ENCODE results near the gene IL1RAPL2.

The IL1RAPL2 gene

DNA sequence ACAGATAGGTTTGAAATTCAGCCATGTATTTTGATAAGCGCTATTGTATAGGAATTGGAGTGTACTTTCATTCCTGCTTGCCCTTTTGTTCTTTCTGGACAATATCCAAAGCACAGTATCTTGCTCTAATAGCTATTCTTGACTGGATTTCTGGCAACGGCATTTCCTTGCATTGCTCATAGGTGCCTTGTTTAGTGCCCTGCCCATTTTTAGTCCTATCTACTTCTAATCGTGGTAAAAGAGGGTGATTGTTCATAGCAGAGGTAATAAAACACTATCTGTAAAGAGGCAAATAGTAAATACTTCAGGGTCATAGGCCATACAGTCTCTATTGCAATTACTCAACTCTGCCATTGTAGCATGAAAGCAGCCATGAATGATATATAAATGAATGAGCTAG, 155.9 kb downstream of the IL1RAPL2 start:
- TF ChIP-seq CTCF (IDR thresholded peaks at IDR 0.05; ENCODE audit: insufficient read depth, low read length, poor library complexity, severe bottlenecking), result no peak
- TF ChIP-seq EZH2phosphoT487 (conservative IDR thresholded peaks at IDR 0.05; ENCODE audit: low read length), result no peak
- Histone ChIP-seq H3K27me3 (ENCODE audit: low read length) (no peaks in the 10 kb centered on the region), H3K79me2 (ENCODE audit: insufficient read depth, low read length) (no peaks in the 10 kb centered on the region), H3K27ac (ENCODE audit: low read depth, low read length) (no peak overlapping the region), H3K9ac (ENCODE audit: low read length) (no peak overlapping the region), H4K20me1 (ENCODE audit: low read depth, low read length) (no peaks in the 10 kb centered on the region), H3K36me3 (ENCODE audit: low read length) (no peaks in the 10 kb centered on the region), H3K4me2 (ENCODE audit: low read depth, low read length, poor library complexity, severe bottlenecking) (no peak overlapping the region), H3F3A (ENCODE audit: insufficient read depth) (no peaks in the 10 kb centered on the region), H3K4me3 (ENCODE audit: insufficient read depth, low read length, poor library complexity, severe bottlenecking) (no peak overlapping the region), H2AFZ (ENCODE audit: low read depth, low read length, severe bottlenecking) (no peak overlapping the region), H3K9me3 (ENCODE audit: insufficient read depth, low read length) (no peaks in the 10 kb centered on the region), H3K9me2 (replicated peaks; ENCODE audit: insufficient read depth, low read length) (no peaks in the 10 kb centered on the region)

DNA sequence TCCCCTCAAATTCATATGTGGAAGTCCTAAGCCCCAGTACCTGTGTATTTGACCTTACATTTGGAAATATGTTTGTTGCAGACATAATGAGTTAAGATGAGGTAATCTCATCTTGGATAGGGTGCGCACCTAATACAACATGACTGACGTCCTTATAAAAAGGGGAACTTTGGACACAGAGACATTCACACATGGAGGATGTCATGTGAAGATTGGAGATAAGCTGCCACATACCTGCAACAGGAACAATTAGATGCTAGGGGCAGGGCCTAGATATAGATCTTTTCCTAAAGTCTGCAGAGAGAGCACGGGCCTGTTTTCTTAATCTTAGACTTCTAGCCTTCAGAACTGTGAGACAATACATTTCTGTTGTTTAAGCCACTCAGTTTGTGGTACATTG, 162.5 kb downstream of the IL1RAPL2 start:
- Histone ChIP-seq H3K79me2 (ENCODE audit: insufficient read depth, low read length) (no peaks in the 10 kb centered on the region), H3K36me3 (ENCODE audit: low read length) (no peaks in the 10 kb centered on the region), H3K9ac (ENCODE audit: low read length) (no peak overlapping the region), H2AFZ (ENCODE audit: low read depth, low read length, severe bottlenecking) (no peak overlapping the region), H3K9me2 (replicated peaks; ENCODE audit: insufficient read depth, low read length) (no peaks in the 10 kb centered on the region), H4K20me1 (ENCODE audit: low read depth, low read length) (no peaks in the 10 kb centered on the region), H3K4me2 (ENCODE audit: low read depth, low read length, poor library complexity, severe bottlenecking) (no peak overlapping the region), H3K27ac (ENCODE audit: low read depth, low read length) (no peak overlapping the region), H3F3A (ENCODE audit: insufficient read depth) (no peaks in the 10 kb centered on the region), H3K4me3 (ENCODE audit: insufficient read depth, low read length, poor library complexity, severe bottlenecking) (no peak overlapping the region), H3K9me3 (ENCODE audit: insufficient read depth, low read length) (no peaks in the 10 kb centered on the region), H3K27me3 (ENCODE audit: low read length) (no peaks in the 10 kb centered on the region)
- TF ChIP-seq CTCF (IDR thresholded peaks at IDR 0.05; ENCODE audit: insufficient read depth, low read length, poor library complexity, severe bottlenecking), result no peak
- TF ChIP-seq EZH2phosphoT487 (conservative IDR thresholded peaks at IDR 0.05; ENCODE audit: low read length), result no peak

DNA sequence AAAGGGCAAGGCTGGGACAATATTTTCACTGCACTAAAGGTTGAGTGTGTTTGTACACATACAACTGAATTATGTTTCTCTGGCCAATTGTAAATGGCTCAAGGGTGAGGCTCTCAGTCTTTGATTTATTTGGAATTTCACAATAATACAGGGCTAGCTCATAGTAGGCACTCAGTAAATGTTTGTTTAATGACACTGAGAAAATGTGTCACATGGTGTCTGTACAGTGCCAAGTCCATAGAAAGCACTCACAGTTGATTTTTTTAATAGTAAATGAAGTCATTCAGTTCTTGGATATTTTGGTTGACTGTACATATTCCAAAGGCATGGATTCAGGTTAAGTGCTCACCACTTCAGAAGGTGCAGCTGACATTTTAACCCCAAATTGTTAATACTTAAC, 176.4 kb downstream of the IL1RAPL2 start:
- TF ChIP-seq CTCF (IDR thresholded peaks at IDR 0.05; ENCODE audit: insufficient read depth, low read length, poor library complexity, severe bottlenecking) (no peak), EZH2phosphoT487 (conservative IDR thresholded peaks at IDR 0.05; ENCODE audit: low read length) (no peak)
- H3K27ac ChIP-seq (ENCODE audit: low read depth, low read length), result no peak overlapping the region
- no peaks in the 10 kb centered on the region for H3K36me3 ChIP-seq (ENCODE audit: low read length)
- H3K4me3 ChIP-seq (ENCODE audit: insufficient read depth, low read length, poor library complexity, severe bottlenecking), result no peak overlapping the region
- H3K79me2 ChIP-seq (ENCODE audit: insufficient read depth, low read length), result no peaks in the 10 kb centered on the region
- H4K20me1 ChIP-seq (ENCODE audit: low read depth, low read length), result no peaks in the 10 kb centered on the region
- no peak overlapping the region for H2AFZ ChIP-seq (ENCODE audit: low read depth, low read length, severe bottlenecking)
- H3K4me2 ChIP-seq (ENCODE audit: low read depth, low read length, poor library complexity, severe bottlenecking), result no peak overlapping the region
- H3K9ac ChIP-seq (ENCODE audit: low read length), result no peak overlapping the region
- no peaks in the 10 kb centered on the region for H3K9me2 ChIP-seq (replicated peaks; ENCODE audit: insufficient read depth, low read length)
- H3F3A ChIP-seq (ENCODE audit: insufficient read depth), result no peaks in the 10 kb centered on the region
- no peaks in the 10 kb centered on the region for H3K9me3 ChIP-seq (ENCODE audit: insufficient read depth, low read length)
- no peaks in the 10 kb centered on the region for H3K27me3 ChIP-seq (ENCODE audit: low read length)

- no peaks in the 10 kb centered on the region for H3K9me3 ChIP-seq (ENCODE audit: insufficient read depth, low read length)
- no peaks in the 10 kb centered on the region for H4K20me1 ChIP-seq (ENCODE audit: low read depth, low read length)
- H3K9me2 ChIP-seq (replicated peaks; ENCODE audit: insufficient read depth, low read length), result no peaks in the 10 kb centered on the region
- H2AFZ ChIP-seq (ENCODE audit: low read depth, low read length, severe bottlenecking), result no peak overlapping the region
- H3K4me2 ChIP-seq (ENCODE audit: low read depth, low read length, poor library complexity, severe bottlenecking), result no peak overlapping the region
- no peak for TF ChIP-seq CTCF (IDR thresholded peaks at IDR 0.05; ENCODE audit: insufficient read depth, low read length, poor library complexity, severe bottlenecking)
- TF ChIP-seq EZH2phosphoT487 (conservative IDR thresholded peaks at IDR 0.05; ENCODE audit: low read length), result no peak
- no peak overlapping the region for H3K9ac ChIP-seq (ENCODE audit: low read length)
- H3K36me3 ChIP-seq (ENCODE audit: low read length), result no peaks in the 10 kb centered on the region
- no peak overlapping the region for H3K4me3 ChIP-seq (ENCODE audit: insufficient read depth, low read length, poor library complexity, severe bottlenecking)
- H3F3A ChIP-seq (ENCODE audit: insufficient read depth), result no peaks in the 10 kb centered on the region
- no peak overlapping the region for H3K27ac ChIP-seq (ENCODE audit: low read depth, low read length)
- no peaks in the 10 kb centered on the region for H3K79me2 ChIP-seq (ENCODE audit: insufficient read depth, low read length)
- H3K27me3 ChIP-seq (ENCODE audit: low read length), result no peaks in the 10 kb centered on the region
Observed at GRCh38 chrX:104745152-104745551, 179.2 kb downstream of the IL1RAPL2 start.

All from SU-DHL-6 (cell line).